ENCODE data around the gene CCDC97.

Gene CCDC97

DNA sequence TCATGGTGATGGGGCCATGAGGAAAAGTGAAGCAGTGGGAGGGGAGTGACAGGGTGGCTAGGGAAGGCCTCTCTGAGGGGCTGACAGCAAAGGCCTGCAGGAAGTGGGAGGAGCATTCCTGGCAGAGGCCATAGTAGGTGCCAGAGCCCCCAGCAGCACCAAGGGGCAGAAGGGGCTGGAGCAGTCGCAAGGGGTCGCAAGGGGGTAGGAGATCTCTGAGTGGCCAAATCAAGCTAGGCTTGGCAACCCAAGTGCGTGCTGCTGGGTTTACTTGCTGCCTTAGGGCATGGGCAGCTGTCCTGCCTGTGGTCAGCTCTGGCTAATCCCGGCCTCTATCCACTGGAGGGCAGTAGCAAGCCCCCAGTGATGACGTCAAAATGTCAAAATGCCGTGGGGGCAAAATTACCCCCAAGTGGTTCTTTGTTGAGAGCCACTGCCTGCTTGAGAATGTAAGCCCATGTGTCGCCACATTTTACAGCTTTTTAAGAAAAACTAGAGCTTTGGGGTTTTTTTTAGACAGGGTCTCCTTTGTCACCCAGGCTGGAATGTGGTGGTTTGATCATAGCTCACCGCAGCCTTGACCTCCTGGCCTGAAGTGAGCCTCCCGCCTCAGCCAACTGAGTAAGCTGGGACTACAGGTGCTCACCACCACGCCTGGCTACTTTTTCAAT lies 11.8 kb downstream of the CCDC97 start:
- DNase-seq = no peak

DNA sequence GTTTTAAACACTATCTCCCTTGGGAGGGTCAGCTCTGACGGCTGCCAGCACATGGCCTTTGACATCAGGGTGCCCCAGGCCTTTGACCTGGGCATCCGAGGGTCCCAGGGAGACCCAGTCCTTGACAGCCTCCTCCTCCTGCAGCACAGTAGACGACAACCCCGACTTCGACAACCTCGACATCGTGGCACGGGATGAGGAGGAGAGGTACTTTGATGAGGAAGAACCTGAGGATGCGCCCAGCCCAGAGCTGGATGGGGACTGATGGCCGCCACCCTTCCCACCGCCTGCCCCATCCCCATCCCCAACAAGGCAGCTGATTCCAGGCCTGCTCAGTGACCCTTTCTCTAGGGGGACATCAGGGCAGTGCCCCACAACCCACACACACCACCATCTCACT lies 12.5 kb downstream of the CCDC97 start:
- no peak for DNase-seq

DNA sequence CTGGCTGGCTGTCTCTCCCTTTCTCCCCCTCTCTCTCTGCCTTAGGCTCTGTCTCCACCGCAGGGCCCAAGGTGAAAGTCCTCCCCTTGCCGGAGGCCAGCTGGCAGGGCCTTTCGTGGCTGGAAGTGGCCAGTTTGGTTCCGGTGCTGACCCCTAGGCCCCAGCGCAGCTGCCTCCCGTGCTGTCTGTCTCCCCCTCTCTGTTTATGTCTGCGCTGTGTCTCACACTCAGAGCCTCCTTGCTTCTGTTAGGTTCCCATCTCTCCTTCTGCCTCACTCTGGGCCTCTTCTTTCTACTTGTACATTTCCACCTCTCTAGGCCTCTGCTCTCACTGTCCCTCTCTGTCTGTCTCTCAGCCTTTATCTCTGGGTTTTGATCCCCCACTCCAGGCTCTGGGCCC lies 13.1 kb downstream of the CCDC97 start:
- no peak for DNase-seq

DNA sequence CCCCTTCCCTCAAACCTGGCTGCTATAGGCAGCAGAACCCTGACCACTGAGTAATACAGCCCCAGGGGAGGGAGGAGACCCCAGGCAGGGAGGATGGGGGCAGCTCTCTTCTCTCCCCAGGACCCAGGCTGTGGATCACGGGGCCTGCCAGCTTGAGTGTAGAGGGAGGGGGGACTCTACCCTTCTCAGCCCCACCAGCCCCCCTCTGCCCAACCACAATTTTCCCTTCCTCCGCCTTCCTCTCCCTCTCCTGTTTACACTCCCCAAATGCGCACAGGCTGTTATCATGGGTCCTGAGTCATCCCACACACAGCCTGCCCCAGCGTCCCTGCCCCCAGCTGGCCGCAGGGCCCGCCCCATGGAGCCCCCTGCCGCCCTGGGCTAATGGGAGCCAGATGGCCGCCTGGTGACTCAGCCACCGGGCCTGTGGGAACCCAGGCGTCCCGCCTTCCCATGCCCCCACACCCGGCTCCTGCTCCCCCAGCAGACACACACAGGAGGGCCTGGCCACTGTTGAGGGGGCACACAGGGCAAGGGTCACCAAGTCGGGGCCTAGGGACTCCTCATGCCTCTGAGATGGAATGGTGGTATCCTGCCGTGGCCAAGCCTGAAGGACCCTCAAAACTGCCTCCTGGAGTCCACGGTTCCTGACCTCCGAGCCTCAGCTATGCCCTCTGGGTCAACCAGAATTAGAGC lies 13.6 kb downstream of the CCDC97 start:
- no peak for DNase-seq

DNA sequence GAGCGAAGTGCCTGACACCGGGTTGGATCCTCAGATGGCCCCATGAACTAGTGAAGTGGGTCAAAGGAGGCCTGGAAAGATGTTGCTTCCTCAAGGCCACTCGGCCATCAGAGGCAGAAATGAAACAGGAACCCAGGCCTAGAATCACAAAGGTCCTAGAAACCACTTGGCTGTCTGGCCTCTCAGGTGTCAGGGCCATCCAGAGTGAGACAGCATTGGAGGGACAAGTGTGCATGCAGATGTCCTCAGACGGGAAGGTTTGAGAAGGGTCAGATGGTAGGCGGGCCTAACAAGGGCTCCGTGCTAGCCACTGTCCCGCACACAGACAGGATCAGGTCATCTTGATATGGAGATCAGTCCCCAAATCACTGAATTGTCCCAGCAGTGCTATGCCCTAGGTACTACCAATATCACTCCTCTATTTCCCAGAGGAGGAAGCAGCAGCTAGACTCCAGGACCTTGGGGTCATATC lies 14.3 kb downstream of the CCDC97 start:
- no peak for DNase-seq

DNA sequence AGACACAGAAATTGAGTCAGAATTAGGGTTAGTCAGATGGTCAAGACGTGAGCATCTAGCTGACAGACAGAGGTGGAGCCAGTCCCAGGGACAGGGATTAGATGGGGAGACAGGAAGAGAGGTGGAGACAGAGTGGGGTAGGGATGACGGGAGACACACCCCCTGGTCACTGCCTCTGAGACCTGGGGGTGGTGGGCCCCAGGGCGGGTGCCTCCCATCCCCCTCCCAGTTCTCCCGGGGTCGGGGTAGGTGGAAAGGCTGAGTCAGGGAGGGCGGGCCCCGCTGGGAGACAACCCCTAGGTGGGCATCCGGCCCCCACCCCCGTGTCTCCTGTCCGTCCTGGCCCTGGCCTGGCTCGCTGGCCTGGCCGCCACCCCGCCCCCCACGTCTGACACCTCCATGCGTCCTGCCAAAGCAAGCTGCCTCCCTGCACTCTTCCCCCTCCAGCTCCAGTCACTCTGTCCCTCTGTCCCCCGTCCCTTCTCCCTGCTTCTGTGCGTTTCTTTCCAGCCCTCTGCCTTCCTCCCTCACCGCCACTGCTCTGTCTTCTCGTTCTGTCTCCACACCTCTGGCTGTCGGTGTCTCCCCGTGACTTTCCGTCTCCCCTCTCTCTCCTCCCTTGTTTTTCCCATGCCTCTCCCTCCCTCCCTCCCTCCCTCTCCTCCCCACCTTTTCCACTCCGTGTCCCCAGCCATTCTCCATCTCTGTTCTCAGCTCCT lies 15.1 kb downstream of the CCDC97 start:
- DNase-seq = no peak

DNA sequence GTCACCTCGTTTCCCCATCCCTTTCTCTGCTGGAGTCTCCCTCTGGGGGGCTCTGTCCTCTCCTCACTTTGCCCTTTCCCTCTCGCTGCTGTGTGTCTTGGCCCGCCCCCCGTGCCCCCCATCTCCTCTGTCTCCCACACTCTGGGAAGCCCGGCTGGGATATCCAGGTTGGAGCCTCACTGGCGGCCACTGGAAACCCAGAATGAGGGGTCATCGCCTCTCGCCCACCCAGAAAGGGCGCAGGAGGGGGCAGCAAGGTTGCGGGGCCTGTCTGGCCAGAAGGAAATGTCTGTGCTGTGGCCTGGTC lies 15.6 kb downstream of the CCDC97 start:
- no peak for DNase-seq

DNA sequence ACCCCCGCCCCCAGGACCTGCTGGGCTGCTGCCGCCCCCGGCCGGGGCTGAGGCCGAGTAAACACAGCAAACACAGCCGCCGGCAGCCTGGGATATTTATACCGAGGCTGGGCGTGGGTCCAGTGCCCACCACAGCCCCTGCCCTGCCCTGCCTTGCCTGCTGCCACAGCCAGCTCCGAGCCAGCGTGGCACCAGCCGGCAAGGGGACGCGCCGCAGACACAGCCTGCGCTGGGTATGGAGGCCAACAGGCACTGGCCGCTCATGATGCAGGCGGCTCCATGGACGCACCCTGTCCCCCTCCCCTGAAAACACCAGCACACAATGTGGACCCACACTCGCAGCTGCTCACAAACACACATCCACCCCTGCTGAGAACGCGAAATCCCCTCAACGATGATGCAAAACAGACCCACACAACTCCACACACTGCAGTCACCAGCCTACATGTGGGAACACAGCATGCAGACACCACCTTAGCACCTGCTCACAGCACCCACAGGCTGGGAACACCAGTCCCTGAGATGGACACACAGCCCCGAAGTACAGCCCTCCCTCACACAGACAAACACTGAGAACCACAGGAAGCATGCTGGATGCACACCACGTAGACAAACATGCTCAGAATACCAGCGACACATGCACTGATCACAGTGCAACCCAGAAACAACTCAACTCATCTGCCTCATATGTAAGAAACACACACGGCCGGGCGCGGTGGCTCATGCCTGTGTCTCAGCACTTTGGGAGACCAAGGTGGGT lies 16.2 kb downstream of the CCDC97 start:
- DNase-seq = no peak

DNA sequence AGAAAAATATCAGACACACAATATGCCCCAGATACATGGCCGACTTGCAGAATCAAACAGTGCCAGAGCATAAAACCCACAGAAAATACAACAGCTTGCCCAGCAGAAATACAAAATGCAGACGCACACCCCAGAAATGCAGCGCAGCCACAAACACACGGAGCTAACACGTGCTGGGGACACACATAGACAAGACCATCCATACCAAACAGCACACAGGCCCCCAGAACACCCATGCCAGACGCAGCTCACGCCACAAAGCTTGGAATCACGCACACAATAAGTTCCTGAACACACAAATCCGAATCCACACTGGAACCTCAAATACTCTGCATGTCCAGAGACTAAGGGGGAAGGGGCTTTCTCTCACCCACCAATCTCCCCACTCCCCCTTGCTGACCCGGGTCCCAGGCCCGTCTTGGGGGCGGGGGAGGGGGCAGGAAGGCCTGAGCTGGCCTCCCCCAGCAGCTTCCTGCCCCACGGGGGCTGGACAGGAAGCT lies 17.2 kb downstream of the CCDC97 start:
- DNase-seq = no peak

DNA sequence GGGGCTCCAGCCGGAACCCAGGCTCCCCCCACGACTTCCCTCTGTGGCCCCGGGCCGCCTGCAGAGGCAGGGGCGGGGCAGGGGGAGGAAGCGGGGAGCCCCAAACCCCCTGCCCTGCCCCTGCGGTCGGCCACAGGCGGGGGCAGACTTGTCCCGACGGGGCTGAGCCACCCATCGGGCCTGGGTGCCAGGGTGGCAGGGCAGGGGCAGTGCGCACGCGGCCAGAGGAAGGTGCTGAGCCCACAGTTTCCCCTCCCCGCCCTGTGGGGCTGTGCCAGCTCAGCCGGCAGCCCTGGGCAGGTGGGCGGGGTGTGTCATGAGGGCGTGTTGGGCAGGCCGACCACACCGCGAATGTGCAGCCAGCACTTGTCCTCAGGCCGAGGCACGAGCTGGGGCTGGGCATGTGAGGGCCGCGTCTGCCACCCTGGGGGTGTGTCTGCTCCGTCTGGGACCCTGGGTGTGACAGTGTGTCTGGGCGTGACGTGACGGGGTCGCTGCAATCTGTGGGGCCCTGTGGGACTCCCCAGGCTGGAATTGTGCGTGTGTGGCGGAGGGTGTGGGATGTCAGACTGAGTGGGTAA lies 17.7 kb downstream of the CCDC97 start:
- DNase-seq = no peak

DNA sequence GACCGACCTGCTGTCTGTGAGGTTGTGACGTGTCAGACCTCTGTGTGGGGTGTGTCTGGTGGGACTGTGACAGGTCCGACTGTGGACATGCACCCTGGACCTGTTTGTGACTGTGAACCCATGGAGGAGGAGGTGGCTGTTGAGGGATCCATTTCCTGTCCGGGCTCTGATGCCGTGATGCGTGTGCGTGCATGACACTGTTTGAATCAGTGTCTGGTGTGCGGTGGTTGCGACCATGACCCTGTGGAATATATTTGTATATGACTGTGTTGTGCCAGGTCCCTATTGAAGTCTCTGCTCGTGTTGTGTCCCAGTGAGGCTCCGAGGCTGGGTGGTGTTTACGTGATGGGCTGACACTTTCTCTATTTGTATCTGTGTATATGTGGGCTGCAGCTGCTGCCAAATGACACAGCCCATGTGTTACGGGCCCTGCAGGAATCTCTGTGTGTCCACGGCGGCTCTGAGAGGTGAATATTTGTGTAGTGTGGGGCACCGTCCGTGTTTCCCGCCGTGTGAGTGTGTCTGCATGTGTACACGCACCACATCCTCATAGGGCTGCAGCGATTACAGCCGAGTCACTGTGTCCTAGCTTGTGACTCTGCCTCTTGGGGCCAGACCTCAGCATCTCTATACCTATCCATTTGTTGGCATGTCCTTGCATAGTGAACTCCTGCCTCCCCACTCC lies 18.3 kb downstream of the CCDC97 start:
- no peak for DNase-seq

DNA sequence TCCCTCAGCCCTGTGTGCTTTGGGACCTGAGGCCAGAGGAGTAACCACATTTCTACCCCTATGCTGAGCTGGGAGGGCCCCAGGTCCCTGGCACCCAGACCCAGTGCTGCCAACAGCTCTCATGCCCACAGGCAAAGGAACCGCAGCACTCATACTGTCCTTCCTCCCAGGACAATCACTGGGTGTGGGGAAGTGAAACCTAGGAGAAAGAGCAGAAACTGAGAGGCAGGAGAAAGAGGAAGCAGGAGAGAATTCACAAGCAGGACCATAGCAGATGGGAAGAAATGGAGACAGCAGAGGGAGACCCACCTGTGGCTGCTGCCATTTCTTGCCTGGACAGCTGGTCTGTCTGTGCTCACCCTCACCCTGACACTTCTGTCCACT lies 18.9 kb downstream of the CCDC97 start:
- no peak for DNase-seq

DNA sequence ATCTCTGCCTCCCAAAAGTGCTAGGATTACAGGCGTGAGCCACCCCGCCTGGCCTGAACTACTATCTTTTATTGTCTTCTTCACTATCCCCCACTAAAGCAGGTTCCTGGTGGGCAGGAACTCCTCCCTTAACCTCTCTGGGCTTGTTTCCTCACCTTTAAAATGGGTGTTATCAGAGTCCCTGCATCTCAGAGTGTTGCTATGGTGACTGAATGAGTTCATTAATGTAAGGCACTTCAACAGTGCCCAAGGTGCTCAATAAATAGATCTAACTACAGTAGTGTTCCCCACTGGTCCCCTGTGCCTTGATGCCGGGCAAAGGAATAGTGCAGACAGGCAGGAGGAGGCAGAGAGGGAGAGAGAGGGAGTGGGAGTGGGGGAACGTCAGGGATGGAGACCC lies 20.5 kb downstream of the CCDC97 start:
- DNase-seq = no peak

DNA sequence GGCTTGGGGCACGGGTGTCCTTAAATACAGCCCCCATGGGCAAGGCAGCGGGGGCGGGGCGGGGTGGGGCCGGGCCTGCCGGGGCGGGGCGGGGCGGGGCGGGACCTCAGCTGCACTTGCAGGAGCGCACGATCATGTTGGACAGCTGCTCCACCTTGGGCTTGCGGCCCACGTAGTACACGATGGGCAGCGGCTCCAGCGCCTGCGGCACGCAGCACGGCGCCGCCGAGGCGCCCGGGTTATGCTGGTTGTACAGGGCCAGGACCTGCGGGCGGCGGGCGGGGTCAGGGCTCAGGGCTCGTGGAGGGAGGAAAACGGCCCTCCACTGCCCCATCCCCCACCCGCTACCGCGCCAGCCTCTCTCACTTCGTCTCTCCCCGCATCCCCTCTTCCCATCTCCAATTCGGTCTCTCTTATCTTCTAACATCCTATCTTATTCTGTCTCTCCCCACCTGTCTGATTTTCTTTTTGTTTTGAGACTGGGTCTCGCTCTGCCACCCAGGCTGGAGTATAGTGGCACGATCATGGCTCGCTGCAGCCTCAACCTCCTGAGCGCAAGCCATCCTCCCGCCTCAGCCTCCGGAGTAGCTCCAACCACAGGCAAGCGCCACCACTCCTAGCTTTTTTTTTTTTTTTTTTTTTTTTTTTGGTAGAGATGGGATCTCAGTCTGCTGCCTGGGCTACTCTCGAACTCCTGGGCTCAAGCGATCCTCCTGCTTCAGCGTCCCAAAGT lies 21.1 kb downstream of the CCDC97 start:
- no peak for DNase-seq

DNA sequence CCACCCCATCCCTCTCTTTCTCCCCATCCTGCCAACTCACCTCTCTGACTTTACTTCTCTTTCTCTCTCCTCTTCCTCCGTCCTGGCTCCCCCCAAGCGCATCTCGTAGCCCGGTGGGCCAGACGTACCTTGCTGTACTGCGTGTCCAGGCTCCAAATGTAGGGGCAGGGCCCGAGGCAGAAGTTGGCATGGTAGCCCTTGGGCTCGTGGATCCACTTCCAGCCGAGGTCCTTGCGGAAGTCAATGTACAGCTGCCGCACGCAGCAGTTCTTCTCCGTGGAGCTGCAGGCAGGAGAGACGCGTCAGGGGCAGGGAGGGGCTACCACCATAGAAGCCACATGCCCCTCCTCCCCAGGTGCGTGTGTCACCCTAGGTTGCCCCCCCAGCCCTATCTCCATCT lies 22.0 kb downstream of the CCDC97 start:
- no peak for DNase-seq

DNA sequence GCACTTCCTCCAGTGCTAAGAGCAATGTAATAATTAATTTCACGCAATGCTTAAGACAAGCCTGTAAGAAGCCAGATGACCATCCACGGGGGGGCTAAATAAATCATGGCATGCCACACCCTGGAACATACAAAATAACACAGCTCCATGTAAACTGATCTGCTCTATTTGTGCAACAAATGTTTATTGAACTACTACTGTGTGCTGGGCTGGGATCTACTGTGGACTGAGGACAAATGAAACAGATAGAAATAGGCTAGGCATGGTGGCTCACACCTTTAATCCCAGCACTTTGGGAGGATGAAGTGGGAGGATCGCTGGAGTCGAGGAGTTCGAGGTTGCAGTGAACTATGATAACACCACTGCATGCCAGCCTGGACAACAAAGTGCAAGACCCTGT lies 22.5 kb downstream of the CCDC97 start:
- DNase-seq = no peak

DNA sequence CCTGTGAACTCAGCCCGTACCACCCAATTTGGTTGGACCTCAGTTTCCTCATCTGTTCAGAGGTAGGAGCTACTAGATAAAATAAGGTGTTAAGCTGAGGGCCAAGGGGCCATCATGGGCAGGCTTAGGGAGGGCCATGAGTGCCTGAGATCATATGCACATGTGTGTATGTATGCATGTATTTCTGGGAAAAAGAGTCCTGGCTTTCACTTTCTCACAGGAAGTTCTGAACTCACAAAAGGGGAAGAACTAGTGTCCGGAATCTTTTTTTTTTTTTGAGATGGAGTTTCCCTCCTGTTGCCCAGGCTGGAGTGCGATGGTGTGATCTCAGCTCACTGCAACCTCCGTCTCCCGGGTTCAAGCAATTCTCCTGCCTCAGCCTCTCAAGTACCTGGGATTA lies 24.8 kb downstream of the CCDC97 start:
- DNase-seq = no peak

DNA sequence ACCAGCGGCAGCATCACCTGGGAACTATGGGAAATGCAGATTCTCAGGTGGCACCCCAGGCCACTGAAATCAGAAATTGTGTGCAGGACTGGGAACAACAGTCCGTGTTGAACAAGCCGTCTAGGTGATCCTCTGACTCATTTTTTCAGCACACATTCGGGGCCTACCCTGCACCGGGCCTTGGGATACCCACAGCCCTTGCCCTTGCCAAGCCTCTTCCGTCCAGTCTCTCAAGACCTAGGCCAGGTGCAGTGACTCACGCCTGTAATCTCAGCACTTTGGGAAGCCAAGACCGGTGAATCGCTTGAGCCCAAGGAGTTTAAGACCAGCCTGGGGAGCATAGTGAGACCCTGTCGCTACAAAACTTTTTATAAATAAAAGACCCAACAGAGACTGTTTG lies 25.5 kb downstream of the CCDC97 start:
- DNase-seq = no peak

DNA sequence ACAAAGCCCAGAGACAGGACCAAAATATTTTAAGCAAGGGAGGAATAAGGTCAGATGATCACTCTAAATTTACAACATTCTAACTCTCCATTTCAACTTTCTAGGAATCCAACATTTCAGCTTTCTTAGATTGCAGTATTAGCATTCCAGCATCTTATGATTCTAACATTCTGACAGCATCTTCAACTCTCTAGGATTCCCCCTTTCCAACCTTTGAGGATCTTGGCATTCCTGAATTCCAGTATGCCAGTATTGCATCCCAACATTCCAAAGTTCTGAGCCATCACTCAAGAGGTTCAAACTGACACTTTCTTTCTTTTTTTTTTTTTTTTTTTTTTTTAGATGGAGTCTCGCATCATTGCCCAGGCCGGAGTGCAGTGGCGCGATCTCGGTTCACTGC lies 30.0 kb downstream of the CCDC97 start:
- DNase-seq = no peak

DNA sequence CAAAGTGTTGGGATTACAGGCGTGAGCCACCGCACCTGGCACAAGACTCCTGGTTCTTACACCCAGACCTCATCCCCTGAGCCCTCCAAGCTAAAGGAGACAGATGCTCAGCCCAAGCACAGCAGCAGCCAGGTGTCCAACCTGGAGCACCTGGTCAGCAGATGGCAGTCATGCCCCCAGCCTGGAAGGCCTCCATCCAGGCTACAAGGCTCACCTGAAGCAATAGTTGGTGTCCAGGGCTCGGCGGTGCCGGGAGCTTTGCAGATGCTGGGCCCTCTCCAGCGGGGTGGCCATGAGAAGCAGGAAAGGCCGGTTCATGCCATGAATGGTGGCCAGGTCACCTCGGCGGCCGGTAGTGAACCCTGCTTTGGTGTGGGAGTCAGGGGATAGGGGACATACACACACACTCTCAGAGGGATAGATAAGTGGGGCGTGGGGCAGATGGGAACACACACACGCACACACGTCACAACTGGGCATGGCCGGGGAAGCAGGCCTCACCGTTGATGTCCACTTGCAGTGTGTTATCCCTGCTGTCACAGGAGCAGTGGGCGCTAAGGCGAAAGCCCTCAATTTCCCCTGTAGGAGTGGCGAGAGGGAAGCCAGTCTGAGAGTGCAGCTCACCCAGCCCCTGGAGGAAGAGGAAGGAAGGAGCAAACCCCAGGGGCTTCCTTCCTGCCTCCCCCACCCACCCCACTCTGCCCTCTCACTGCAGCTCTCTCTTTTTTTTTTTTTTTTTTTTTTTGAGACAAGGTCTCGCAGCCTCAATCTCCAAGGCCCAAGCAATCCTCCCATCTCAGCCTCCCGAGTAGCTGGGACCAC lies 31.9 kb downstream of the CCDC97 start:
- DNase-seq = no peak

DNA sequence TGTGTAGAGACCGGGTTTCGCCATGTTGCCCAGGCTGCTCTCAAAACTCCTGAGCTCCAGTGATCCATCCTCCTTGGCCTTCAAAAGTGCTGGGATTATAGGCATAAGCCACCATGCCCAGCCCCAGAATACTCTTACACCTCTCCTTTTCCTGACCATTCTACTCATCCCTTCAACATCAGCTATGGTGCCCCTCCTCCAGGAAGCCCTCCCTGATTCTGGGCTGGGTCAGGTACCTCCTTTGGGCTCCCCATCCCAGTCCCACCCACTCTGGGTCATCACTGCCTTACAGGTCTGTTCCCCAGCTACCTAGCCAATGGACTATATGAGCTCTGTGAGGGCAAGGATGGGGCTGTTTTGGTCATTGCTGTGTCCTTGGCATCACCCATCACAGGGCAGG lies 34.2 kb downstream of the CCDC97 start:
- DNase-seq = no peak

All from cortex of kidney (tissue), 1 donor.